Thyroid gland (tissue), 4 donors: ENCODE results near the gene NOP16.

Source experiments
- CTCF ChIP-seq, 6 experiments: fragments of 200-600 bp in 3 of 6; fragments of 450-650 bp in 3 of 6; sonication (generic) in 3 of 6; IDR thresholded peaks; one replicate each; pipeline ENCODE4 v1.5.1; 2016 to 2019; ENCODE audit warnings: antibody characterized with exemption in 6 of 6, mild to moderate bottlenecking in 2 of 6, inconsistent platforms in 1 of 6, moderate library complexity in 1 of 6
- POLR2A ChIP-seq, 2 donors: fragments of 450-650 bp; IDR thresholded peaks; one replicate each; pipeline ENCODE4 v1.6.1; 2017; ENCODE audit warnings: antibody characterized with exemption in 2 of 2, mild to moderate bottlenecking in 2 of 2, moderate library complexity in 1 of 2

- TF ChIP-seq CTCF (IDR thresholded peaks at IDR 0.05) (no peak), POLR2A (IDR thresholded peaks at IDR 0.05) (no peak)
Observed at GRCh38 chr5:176341325-176342157, 46.9 kb downstream of the NOP16 start.
